ENCODE data around the gene TMEM221.

Gene TMEM221

GRCh38 chr19:17488593-17489391, 40.3 kb upstream of the TMEM221 start:
- Histone ChIP-seq H3K36me3 (ENCODE audit: control insufficient read depth in 2 of 2, insufficient read depth in 1 of 2, low read length in 2 of 2) (no peaks in the 10 kb centered on the region), H3K27ac (ENCODE audit: extremely low read depth, low read depth, low read length) (no peak overlapping the region), H3K4me3 (ENCODE audit: low read depth, low read length) (no peak overlapping the region), H3K9me3 (ENCODE audit: control insufficient read depth, insufficient read depth, low read depth, low read length) (no peaks in the 10 kb centered on the region), H3K4me1 (ENCODE audit: control insufficient read depth, insufficient read depth, low read length) (0 out of 2 replicates have a peak, but pooled peaks cover 2% of the 10 kb centered on the region)
- TF ChIP-seq MZF1 (tag by site-specific recombination; IDR thresholded peaks at IDR 0.05; ENCODE audit: borderline replicate concordance) (no peak), ZNF473 (tag by site-specific recombination; IDR thresholded peaks at IDR 0.05) (no peak), ZNF121 (tag by site-specific recombination; IDR thresholded peaks at IDR 0.05) (no peak), SCRT2 (tag by site-specific recombination; IDR thresholded peaks at IDR 0.05) (no peak), TRIM28 (IDR thresholded peaks at IDR 0.05; ENCODE audit: borderline replicate concordance, low read length) (peak; percentile 49; the same call in 1 of the 2 replicates), ZNF391 (tag by site-specific recombination; IDR thresholded peaks at IDR 0.05; ENCODE audit: borderline replicate concordance, low read depth) (no peak), SP7 (tag by site-specific recombination; IDR thresholded peaks at IDR 0.05) (no peak), ZBTB17 (tag by site-specific recombination; IDR thresholded peaks at IDR 0.05) (no peak), ZSCAN16 (tag by site-specific recombination; IDR thresholded peaks at IDR 0.05) (no peak), PATZ1 (tag by site-specific recombination; IDR thresholded peaks at IDR 0.05) (peak; percentile 45), ZNF654 (tag by site-specific recombination; IDR thresholded peaks at IDR 0.05; ENCODE audit: low read depth) (peak; percentile 13; the same call in 1 of the 2 replicates), ZNF777 (tag by site-specific recombination; IDR thresholded peaks at IDR 0.05; ENCODE audit: borderline replicate concordance) (no peak), ZBTB7A (tag by site-specific recombination; IDR thresholded peaks at IDR 0.05; ENCODE audit: low read depth) (no peak), ZNF335 (tag by site-specific recombination; conservative IDR thresholded peaks at IDR 0.05) (peak; percentile 56; the same call in 1 of the 2 replicates), KLF8 (tag by site-specific recombination; IDR thresholded peaks at IDR 0.05) (no peak), ZBTB44 (tag by site-specific recombination; IDR thresholded peaks at IDR 0.05) (peak; percentile 56), SP3 (tag by site-specific recombination; IDR thresholded peaks at IDR 0.05) (peak; percentile 58), ZNF398 (tag by site-specific recombination; IDR thresholded peaks at IDR 0.05) (no peak), PRDM4 (tag by site-specific recombination; IDR thresholded peaks at IDR 0.05) (no peak), ZBTB8A (tag by site-specific recombination; IDR thresholded peaks at IDR 0.05) (no peak), KLF7 (tag by site-specific recombination; IDR thresholded peaks at IDR 0.05; ENCODE audit: borderline replicate concordance) (0 out of 2 replicates have a peak, but pooled peaks have one; percentile 23), GLIS2 (tag by site-specific recombination; IDR thresholded peaks at IDR 0.05) (0 out of 2 replicates have a peak, but pooled peaks have one; percentile 40), EGR2 (tag by site-specific recombination; IDR thresholded peaks at IDR 0.05; ENCODE audit: low read depth) (peak; percentile 43; the same call in 1 of the 2 replicates), GLIS1 (tag by site-specific recombination; IDR thresholded peaks at IDR 0.05) (0 out of 2 replicates have a peak, but pooled peaks have one; percentile 5), ZNF341 (tag by site-specific recombination; IDR thresholded peaks at IDR 0.05; ENCODE audit: low read depth) (peak; percentile 64), ZFP41 (tag by site-specific recombination; IDR thresholded peaks at IDR 0.05; ENCODE audit: borderline replicate concordance) (no peak), ZNF510 (tag by site-specific recombination; IDR thresholded peaks at IDR 0.05; ENCODE audit: insufficient replicate concordance) (no peak), ZNF549 (tag by site-specific recombination; IDR thresholded peaks at IDR 0.05) (no peak), KLF9 (tag by site-specific recombination; IDR thresholded peaks at IDR 0.05; ENCODE audit: low read depth) (peak; percentile 50), ZNF501 (tag by site-specific recombination; IDR thresholded peaks at IDR 0.05) (no peak), SP2 (tag by site-specific recombination; IDR thresholded peaks at IDR 0.05) (peak; percentile 73)
- CTCF ChIA-PET: interaction anchor here (0.5 kb wide), 1 partner anchor 48 kb away, joined by 6 read pairs; no protein-coding TSS in a partner anchor
- POLR2A ChIA-PET: interaction anchor here (0.6 kb wide), 1 partner anchor 182 kb away, joined by 4 read pairs; no protein-coding TSS in a partner anchor

All from HEK293 (cell line).